Medulla oblongata (tissue), 1 donor: ENCODE measurements around the gene NEMP1.
"Not testable (repeated sequence)": the region's sequence is repeated elsewhere in the genome, so short reads cannot be mapped to it uniquely, and the experiment has no call there.

Experiments used
- DNase-seq: peaks from one replicate; pipeline ENCODE4 v3.0.0-alpha.2; 2015; ENCODE audit errors: extremely low spot score

The NEMP1 gene

DNA sequence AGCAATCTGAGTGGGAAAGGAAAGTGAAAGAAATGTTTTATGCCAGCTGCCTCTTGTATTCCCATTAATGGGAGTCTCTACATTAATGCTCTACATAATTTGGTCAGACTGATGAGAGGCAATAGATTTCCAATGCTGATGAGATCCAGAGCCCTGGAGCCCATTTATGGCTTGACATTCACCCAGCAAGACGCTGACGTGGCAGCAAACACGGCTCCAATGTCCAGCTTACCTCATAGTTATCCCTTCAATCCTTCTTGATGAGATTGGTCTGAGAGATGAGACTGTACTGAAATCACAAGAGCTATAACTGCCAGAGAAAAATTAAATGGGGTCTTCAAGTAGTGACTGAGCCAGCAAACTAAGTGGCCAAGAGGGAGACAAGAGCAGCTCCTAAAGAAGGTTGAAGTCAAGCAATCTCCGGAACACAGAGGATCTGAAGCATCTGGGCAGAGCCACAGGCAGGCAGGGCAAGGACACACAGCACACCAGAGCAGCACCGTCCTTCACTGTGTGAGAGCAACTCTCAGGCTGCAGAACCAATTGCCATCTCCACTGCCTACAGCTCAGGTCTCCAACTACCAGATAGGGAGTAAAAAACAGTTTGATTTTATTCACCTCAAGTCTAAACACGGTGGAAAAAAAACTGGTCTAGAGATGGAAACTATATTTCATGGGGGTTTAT is 21.4 kb downstream of the NEMP1 start:
- DNase-seq = no peak

DNA sequence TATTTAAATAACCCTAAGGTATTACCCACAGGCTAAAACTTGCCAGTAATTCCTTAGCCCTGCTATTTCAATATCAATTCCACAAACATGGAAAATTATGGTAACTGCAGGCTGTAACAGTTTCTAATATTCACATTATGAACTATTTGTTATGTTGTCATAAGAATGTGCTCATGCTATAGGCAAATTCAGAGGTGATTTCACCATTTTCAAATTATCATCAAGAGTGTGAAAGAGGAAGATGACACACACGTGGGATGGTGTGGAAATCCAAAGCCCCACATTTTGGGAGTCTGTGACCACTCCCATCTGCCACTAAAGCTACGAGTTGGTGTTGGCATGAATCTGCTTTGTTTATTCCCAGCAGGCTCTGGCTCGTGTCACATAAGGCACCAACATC is 22.8 kb downstream of the NEMP1 start:
- no peak for DNase-seq

DNA sequence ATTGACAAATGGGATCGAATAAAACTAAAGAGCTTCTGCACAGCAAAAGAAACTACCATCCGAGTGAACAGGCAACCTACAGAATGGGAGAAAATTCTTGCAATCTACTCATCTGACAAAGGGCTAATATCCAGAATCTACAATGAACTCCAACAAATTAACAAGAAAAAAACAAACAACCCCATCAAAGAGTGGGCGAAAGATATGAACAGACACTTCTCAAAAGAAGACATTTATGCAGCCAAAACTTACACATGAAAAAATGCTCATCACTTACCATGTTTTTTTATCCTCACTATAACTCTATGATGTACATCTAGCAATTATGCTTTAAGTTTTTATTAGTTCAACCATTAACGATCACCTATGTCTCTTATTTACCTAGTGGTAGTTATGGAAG is 24.7 kb downstream of the NEMP1 start:
- not testable (repeated sequence) for DNase-seq

DNA sequence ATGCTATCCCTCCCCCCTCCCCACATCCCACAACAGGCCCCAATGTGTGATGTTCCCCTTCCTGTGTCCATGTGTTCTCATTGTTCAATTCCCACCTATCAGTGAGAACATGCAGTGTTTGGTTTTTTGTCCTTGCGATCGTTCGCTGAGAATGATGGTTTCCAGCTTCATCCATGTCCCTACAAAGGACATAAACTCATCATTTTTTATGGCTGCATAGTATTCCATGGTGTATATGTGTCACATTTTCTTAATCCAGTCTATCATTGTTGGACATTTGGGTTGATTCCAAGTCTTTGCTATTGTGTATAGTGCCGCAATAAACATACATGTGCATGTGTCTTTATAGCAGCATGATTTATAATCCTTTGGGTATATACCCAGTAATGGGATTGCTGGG is 25.4 kb downstream of the NEMP1 start:
- not testable (repeated sequence) for DNase-seq

DNA sequence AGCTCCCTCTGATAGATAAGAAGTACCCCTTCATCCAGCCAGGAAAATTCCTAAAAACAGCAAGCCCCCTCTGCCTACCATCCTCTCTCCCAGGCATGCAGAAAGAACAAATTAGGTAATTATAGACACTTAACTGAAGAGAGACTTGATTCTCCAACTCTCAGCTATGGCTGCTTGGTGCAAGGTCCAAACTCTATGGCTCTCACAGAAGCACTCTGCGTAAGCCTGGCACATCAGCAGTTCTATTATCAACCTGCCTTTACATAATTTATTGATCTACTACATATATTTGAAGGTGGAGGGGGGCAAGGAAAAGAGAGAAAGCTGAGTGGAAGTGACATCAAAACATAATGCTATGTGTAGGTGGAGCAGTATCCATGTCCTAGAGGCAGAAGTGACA is 27.6 kb downstream of the NEMP1 start:
- DNase-seq = no peak

DNA sequence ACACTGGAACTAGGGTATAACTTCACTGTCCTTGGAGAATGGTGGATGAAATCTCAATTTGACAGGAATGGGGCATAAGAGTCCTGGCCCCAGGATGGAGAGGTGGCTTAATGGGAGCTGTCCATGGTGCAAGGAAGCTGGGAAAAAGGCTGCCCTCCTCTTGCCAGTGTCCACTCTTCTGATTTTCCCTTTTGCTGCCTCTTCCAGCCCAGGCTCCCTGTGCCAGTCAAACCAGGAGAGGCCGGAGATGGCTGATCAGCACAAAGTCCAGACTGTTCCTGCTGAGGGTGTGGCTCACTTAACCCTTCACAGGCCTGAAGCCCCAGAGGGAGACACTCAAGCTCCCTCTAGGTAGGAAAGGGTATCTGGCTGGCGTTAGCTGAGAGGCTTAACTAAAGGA is 28.7 kb downstream of the NEMP1 start, which contains the start of gene MYO1A:
Gene MYO1A, minus strand, starts transcription at position 240 of the 400 bp plus-strand sequence. CDS start 1,806 bp downstream, outside the sequence.
- no peak for DNase-seq

DNA sequence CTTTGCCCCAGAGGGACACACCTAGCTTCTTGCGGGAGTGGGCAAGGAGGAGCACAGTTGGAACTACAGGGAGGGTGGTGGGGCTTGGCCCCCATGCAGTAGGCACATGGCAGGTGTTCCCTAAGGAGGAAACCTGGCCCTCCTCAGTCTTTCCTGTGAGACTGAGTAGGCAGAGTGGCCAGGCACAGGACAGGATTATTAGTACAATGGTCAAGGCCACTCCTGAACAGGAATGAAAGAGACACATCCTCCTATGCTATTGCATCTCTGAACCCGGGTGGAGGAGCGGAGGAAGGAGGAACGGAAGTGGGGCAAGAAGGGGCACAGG is 29.5 kb downstream of the NEMP1 start:
- no peak for DNase-seq

DNA sequence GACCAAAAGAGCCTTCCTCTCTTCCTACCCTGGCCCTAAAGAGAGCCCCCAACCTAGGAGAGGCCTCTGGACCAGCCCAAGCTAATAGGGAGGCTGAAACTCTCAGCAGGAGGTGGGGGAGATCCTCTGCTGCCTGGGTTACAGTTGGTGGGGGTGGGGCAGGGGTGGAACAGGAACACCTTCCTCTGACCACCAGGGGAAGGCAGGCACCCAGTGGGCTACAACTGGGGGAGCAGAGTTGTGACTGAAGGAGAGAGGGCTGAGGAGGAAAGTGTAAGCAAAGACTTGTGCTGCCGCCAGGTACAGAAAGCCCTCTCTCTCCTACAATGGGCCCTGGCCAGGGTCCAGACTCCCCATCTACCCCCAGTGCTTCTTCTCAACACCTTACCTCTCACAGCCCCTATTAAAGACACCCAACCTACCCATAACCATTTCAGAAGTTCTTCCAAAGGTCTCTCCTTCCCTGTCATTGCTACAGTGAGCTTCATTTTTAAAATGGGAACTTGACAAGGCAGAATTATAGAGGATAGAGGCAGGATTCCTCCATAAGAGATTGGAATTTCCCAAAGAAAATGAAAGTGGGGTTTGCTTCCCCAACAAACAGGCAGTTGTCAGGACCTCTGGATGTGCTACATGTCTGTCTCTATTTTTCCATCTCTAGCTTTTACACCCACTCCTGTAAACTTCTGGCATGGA is 30.0 kb downstream of the NEMP1 start:
- no peak for DNase-seq

DNA sequence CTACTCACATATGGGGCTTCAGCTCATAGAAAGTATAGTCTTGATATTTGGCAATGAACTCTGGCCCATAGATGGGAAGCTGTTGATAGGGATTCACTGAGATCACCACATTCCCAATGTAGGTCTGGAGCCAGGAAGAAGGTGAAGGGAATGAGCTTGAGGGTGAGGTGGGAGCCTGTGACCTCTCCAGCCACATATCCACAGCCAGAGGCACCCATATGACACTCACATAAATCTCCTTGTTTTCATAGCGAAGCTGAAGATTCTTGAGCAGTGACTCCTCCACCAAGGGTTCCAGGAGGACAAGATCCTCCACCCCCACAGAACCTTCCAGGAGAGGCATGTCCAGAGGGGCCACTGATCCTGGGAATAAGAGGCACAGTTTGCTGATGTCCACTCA is 30.6 kb downstream of the NEMP1 start:
- no peak for DNase-seq

DNA sequence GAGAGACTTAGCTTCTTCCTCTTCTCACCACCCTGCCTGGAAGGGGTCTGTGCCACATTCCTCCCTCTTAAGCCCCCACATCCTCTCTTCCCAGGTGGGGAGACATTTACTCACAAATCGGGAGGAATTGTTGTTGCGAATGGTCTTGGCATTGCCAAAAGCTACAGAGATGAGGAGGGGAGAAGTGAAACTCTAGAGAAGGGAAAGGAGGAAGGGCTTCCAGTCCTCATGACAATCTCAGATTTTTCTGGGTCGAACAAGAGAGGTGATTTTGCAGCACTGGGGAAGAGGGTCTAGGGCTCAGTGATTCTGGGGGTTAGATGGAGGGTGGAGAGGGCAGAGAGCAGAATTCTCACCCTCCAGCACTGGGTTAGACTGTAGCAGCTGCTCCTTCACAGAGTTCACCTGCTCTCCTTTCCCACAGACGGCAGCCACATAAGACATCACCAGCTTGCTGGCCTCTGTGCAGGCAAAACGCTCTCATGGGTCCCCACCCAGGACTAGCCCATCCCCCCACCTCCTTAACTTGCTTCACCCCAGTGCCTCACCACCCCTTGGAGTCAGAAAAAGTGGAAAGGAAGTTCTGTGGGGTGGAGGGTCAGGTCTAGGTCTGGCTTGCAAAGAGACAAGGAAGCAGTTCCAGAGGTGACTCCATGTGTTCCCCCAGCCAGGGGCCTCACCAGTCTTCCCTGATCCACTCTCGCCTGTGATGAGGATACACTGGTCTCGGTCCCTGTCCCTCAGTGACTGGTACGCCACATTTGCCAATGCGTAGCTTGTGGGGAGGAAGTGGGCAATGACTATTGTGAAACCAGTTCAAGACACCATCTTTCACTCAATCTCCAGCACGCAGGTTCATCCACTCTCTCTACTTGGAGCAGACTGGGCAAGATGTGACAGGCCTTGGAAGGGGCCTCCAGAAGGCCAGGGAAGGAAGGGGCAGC is 31.4 kb downstream of the NEMP1 start:
- DNase-seq = peak; percentile 59

DNA sequence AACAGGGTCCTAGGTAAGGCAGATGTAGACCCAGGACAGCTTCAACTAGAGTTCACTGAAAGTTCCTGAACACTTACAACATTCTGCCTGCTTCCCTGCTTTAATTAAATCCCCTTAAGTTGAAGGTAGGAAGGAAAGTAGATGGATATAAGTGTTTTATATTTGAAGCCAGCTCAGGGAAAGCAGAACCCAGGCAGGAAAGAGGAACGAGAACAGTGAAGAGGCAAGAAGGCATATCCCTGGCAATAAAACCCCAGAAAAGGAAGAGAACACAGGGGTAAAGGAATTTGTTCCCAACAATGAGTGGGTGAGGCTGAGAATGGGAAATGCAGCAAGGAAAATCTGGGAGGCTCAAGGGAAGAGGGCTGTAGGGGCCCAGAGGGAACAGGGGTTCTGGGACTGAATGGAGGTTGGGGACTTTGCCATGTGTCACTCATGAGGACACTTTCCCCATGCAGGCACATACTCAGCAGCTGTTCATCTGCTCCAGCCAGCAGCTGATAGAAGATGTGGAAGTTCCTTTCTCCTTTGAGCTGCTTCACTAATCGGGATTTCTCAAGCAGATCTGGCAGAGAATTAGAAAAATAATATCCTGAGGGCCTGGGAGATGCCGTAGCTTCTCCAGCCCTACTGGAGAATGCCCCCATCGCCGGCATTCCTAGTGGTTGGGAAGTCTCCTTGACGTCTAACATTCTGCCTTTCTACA is 32.4 kb downstream of the NEMP1 start:
- peak; percentile 62 for DNase-seq

DNA sequence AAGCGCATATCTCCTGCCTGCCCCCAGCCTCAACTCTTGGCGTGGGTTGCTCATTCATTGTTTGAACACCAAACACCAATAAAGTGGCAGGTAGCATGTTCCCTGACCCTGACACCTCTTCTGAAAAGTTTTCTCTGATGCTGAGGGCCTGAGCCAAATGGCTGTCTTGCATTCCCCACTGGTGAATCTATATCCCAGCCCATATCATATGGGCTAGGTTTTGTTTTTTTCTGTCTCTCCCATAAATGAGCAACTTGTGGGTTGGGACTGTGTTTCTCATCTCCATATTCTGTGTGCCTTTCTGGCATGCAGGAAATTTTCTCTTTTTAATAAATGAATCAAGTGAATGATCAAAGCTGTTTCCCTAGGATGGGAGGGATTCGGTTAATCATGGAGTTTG is 33.7 kb downstream of the NEMP1 start:
- no peak for DNase-seq

DNA sequence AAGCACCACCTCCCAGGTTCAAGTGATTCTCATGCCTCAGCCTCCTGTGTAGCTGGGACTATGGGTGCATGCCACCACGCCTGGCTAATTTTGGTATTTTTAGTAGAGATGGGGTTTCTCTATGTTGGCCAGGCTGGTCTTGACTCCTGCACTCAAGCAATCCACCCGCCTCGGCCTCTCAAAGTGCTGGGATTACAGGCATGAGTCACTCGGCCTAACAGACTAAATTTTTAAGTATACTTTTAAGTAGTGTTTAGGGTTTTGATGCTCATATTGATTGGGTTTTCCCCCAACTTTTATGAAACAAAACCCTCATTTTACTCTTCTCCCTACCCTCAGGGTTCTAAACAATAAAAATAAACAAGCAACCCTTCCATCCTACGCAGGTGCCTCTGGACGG is 34.1 kb downstream of the NEMP1 start:
- DNase-seq = no peak

DNA sequence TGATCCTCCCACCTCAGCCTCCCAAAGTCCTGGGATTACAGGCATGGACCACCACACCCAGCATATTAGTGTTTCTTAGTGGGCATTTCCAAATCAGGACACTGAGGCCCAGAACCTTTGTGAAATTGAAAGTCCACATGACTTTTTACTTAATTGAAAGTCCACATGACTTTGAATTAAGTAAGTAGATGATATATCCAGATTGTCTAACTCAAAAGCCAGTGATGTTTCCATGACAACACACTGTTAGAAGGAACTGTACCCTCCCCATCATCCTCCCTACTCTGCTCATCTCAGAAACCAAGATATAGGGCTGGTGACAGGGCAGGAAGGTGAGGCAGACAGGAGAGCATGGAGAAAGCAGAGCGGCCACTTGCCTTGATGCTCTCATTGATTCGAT is 35.9 kb downstream of the NEMP1 start:
- no peak for DNase-seq

DNA sequence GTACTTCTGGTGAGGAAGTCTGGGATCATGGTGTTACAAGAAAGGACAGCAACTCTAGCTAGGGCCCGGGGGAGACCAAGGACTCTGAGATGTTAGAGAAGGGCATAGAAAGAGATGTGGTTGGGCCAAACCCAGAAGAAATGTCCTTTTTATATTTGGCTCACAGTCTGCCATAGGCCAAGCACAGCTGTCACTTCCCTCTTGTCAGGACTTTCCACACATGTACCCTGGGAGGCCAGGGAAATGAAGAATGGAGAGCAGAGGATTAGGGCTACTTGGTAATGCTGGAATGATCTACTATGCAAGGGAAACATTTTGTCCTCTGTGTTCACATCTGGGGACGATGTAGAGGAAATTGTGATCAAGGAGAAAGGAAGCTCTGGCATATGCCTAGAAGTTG is 37.8 kb downstream of the NEMP1 start:
- DNase-seq = no peak

DNA sequence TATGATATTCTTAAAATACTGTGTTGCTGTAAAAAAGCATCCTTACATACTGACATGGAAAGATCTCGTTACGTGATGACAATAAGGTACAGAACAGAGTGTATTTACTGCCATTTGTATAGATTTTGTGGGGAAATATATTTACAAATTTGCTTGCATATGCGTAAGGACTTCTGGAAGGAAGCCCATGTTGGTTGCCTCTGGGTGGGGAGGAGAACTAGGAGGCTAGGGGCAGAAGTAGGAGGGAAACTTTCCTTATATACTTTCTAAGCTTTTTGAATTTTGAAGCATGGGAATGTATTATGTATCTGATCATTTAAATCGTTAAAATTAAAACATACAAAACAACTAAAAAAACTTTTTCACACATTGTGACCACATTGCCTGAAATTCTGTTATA is 38.4 kb downstream of the NEMP1 start:
- DNase-seq = no peak

DNA sequence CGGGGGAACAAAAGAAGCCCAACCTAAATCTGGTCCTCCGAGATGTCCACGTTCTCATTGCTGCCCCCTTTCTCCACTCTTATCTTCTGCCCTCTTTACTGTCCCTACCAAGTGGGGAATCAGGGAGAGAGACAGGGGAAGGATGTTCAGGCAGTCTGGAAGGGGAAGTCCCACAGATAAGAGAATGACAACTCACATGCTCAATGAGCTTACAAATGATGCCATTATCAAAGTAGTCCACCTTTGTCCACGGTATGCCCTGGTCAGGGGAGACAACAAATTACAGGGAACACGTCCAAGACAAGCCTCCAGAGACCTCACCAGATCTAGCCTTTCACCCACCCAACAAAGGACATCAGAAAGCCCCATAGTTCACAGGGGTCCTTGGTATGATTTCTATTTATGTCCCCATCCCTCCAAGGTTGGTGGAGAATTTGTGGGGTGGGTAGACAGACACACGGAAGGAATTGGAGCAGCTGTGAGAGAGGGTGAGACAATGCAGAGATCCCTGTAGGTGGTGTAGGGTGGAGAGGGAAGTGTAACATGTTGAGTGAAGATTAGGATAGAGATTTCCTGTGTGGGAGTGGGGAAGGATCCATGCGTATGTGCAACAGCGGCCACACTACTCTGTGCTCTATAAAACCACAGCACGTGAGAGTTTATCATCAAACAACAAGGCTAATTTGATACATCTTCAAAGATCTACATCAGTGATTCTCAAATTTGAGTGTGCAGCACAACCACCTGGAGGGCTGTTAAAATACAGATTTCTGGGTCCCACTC is 39.4 kb downstream of the NEMP1 start:
- no peak for DNase-seq

DNA sequence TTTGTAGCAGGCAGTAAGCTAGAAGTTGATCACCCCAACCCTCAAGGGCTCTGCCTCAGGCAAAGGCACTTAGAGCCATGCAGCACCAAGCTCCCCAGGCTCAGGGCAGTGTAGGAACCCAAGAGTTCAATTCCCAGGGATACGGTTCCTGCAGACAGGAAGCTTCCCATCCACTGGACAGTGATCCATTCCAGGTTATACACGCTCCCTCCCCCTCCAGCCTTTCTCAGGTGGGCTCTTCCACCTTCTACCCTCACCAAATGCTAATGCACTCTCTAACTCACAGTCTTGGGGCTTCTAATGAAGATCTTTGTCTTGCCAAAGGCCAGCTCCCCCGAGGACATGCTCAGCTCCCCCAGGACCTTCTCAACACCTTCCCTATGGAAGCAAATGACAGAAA is 41.3 kb downstream of the NEMP1 start:
- DNase-seq = no peak

DNA sequence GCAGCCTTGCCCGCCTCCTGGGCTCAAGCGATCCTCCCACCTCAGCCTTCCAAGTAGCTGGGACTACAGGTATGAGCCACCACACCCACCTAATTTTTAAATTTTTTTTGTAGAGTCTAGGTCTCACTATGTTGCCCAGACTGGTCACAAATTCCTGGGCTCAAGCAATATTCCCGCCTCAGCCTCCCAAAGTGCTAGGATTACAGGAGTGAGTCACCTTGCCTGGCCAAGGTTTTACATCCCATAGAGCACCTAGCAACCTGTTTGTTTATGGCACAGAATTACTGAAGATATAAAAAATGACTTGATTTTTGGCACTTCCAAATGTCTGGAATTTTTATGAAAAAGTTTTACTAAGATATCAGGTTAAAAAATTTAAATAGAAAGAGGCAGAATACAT is 45.2 kb downstream of the NEMP1 start:
- no peak for DNase-seq

DNA sequence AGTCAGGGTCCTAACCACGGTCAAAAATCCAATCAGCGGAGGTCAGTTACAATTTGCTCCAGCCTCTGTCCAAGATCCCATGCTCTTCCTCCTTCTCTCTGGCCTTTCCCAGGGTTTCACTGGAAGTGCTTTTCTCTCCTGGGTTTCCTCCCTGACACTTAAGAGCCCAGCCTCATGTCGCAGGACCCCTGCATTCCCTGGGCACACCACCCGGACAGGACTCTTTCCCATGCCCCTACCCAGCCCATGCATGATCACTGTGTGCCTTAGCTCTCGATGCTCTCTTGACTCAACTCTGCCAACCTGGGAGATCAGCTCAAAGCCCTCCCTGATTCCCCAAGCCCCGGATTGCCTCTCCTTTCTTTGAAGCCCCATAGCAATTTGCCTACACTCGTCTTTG is 46.8 kb downstream of the NEMP1 start:
- DNase-seq = no peak

DNA sequence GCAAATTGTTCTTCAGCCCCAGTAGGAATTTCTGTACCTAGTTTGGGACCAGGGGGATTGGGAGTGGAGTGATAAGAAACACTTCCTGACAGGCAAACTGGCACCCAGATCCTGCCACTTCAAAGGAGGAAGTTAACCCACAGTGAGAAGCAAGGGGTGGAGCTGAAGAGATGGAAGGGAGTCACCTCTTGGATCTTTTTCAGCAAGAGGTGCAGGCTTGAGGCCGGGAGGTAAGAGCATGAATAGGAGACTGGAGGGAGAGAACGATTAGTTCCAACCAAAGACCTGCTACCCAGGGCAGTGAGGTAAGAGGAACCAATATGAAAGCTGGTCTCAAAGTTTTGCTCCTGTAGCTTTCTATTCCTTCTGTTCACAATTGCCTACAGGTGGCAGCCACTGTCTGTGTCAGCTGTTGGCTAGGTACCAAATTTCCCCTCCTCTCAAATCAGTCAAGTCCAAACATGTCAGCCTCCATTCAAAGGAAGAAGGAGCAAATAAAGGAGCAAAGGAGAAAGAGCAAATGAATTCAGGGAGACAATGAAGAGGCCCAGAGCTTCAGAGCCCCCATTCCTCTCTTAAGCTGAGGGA is 47.4 kb downstream of the NEMP1 start:
- DNase-seq = no peak
